Stomach smooth muscle (tissue), 2 donors: ENCODE results near the gene AGBL1.

Source experiments
- H3K27ac ChIP-seq: one replicate; pipeline ENCODE4 v1.7.0; 2013; ENCODE audit warnings: mild to moderate bottlenecking, low read length, inconsistent platforms
- H3K27me3 ChIP-seq, 2 donors: one replicate each; pipeline ENCODE4 v1.7.0; 2013; ENCODE audit warnings: low read length in 2 of 2; ENCODE audit not compliant: insufficient read depth in 2 of 2, control insufficient read depth in 1 of 2
- H3K36me3 ChIP-seq, 2 donors: one replicate each; pipeline ENCODE4 v1.7.0; 2013; ENCODE audit warnings: low read length in 2 of 2; ENCODE audit not compliant: control insufficient read depth in 2 of 2, insufficient read depth in 2 of 2
- H3K4me1 ChIP-seq: one replicate; pipeline ENCODE4 v1.7.0; 2013; ENCODE audit warnings: low read length; ENCODE audit not compliant: control insufficient read depth, insufficient read depth
- H3K4me3 ChIP-seq, 2 donors: one replicate each; pipeline ENCODE4 v1.7.0; 2013; ENCODE audit warnings: low read length in 2 of 2
- H3K9ac ChIP-seq, 2 donors: one replicate each; pipeline ENCODE4 v1.7.0; 2013; ENCODE audit warnings: low read length in 2 of 2, mild to moderate bottlenecking in 1 of 2
- H3K9me3 ChIP-seq, 2 donors: one replicate each; pipeline ENCODE4 v1.7.0; 2013; ENCODE audit warnings: low read length in 2 of 2; ENCODE audit not compliant: control insufficient read depth in 2 of 2
- donor health status: healthy.
- donor health status: Pancreatic carcinoma.

The AGBL1 gene

DNA sequence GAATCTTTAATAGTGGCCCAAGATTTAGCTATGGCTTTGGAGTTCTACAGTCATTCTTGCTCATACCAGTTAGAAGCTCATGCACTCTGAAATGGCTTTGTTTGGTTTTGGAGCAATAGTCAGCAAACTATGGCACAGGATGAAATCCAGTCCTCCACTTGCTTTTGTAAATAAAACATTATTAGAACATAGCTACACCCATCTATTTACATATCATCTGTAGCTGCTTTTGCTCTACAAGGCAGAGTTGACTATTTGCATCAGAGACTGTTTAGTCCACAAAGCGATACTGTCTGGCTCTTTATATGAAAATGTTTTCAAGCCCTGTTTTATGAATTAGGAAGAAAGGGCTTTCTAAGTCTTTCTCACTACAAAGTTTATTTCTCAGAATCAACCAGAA is 716.9 kb downstream of the AGBL1 start:
- Histone ChIP-seq H3K9me3 (no peaks in the 10 kb centered on the region), H3K36me3 (no peaks in the 10 kb centered on the region), H3K9ac (no peak overlapping the region), H3K27me3 (no peaks in the 10 kb centered on the region), H3K4me1 (no peaks in the 10 kb centered on the region), H3K4me3 (no peak overlapping the region), H3K27ac (no peak overlapping the region)

DNA sequence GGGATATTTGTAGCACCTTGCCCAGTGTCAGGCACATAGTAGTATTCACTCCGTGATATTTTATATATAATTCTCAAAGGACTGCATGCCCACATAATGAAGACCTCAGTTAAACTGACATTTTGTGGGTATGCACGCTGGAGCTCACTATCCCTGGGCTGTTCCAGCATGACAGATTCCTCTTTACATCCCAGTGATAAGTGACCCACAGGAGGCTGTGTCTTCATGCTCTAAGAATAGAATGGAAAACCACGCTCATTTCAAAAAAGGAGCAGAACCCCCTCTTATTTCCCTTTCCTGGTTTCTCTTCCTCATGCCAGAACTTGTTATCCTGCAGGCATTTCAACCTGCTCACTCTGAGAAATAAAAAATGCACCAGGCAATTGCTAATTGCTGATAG is 717.5 kb downstream of the AGBL1 start:
- Histone ChIP-seq H3K36me3 (no peaks in the 10 kb centered on the region), H3K27ac (no peak overlapping the region), H3K4me3 (no peak overlapping the region), H3K9ac (no peak overlapping the region), H3K4me1 (no peaks in the 10 kb centered on the region), H3K27me3 (no peaks in the 10 kb centered on the region), H3K9me3 (no peaks in the 10 kb centered on the region)

DNA sequence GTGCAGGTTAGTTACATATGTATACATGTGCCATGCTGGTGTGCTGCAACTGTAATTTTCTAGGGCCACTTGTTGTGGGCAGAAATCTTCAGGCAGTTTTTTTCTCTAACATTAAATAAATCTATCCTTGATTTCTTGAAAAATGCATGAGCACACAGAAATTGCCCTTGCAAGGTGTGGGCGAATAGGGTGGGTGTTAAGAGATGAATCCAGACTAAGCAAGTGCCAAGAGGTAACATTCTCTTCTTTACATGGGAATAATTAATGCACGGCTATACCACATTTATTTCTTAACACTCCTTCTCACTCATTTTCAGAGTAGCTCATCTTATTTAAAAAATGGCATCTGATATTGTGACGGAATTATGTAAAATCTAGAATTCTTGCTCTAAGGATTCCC is 719.6 kb downstream of the AGBL1 start:
- H3K27ac ChIP-seq: no peak overlapping the region
- no peak overlapping the region for H3K4me3 ChIP-seq
- no peak overlapping the region for H3K9ac ChIP-seq
- no peaks in the 10 kb centered on the region for H3K36me3 ChIP-seq
- H3K4me1 ChIP-seq: no peaks in the 10 kb centered on the region
- H3K9me3 ChIP-seq: no peaks in the 10 kb centered on the region
- H3K27me3 ChIP-seq: no peaks in the 10 kb centered on the region

DNA sequence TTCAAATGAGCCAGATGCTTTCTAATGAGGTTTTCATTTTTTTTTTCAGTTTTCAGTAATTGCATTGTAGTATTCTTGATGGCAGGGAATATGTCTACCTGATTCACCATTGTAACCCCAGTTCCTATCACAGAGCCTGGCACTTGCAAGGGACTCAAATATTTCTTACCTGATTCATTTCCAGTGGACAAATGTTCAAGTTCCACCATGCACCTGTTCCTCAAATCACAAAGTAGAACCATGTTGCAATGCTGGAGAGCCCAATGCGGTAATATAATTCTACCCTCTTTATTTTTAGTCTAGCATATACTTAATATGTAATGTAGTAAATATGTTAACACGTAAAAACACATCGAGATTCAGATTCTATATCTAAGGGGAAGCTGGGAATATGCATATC is 722.6 kb downstream of the AGBL1 start:
- no peak overlapping the region for H3K27ac ChIP-seq
- H3K27me3 ChIP-seq: no peaks in the 10 kb centered on the region
- H3K9ac ChIP-seq: no peak overlapping the region
- H3K36me3 ChIP-seq: no peaks in the 10 kb centered on the region
- H3K9me3 ChIP-seq: no peaks in the 10 kb centered on the region
- H3K4me3 ChIP-seq: no peak overlapping the region
- no peaks in the 10 kb centered on the region for H3K4me1 ChIP-seq

DNA sequence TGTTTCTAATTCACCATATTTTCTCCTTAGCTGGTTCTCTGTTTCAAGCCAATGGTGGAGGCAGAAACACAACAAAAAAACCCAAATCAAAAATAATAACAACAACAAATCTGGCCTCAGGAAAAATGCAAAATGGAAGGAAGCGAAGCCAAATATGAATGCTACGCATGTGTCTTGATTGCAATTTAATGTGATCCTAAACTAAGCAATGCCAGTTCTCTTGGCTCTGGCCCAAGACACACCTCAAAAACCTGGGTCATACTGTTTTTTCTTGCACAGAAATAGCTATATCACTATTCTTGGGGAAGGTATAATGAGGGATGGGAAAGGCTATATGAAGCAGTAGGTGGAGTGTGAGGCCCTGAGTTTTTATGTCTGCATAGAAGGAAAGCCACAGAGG is 724.7 kb downstream of the AGBL1 start:
- Histone ChIP-seq H3K4me3 (no peak overlapping the region), H3K4me1 (no peaks in the 10 kb centered on the region), H3K27ac (no peak overlapping the region), H3K27me3 (no peaks in the 10 kb centered on the region), H3K9ac (no peak overlapping the region), H3K36me3 (no peaks in the 10 kb centered on the region), H3K9me3 (no peaks in the 10 kb centered on the region)

DNA sequence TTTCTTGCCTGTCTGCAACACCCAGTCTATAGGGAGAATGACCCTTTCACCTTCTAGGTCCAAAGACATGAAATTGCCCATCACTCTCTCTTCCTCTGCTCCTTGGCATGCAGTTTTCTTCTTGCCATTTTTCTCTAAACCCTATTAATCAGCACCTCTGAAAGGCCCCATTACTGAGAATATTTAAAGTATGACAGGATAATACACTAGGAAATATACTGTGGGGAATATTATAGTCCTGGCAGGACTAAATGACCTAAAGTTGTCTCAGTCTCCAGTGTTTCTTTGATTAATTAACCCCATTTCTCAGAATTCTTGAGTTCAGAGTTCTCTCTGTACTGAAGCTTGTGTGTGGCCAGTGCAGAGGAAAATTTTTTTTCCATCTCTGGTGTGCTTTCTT is 730.7 kb downstream of the AGBL1 start:
- no peak overlapping the region for H3K27ac ChIP-seq
- H3K4me3 ChIP-seq: no peak overlapping the region
- H3K4me1 ChIP-seq: no peaks in the 10 kb centered on the region
- H3K27me3 ChIP-seq: no peaks in the 10 kb centered on the region
- H3K9ac ChIP-seq: no peak overlapping the region
- H3K36me3 ChIP-seq: no peaks in the 10 kb centered on the region
- no peaks in the 10 kb centered on the region for H3K9me3 ChIP-seq

DNA sequence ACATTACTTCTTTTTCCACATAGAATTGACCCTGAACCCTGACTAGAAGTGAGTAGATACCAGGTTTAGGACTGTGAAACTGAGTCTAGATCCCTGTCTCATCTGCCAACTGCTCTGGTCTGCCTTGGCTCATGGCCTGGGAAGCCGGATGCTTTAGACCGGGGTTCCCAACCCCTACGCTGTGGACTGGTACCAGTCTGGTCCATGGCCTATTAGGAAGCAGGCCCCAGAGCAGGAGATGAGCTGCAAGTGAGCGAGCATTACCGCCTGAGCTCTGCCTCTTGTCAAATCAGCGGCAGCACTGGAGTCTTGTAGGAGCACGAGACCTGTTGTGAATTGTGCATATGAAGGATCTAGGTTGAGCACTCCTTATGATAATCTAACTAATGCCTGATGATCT is 734.2 kb downstream of the AGBL1 start:
- H3K27ac ChIP-seq: no peak overlapping the region

DNA sequence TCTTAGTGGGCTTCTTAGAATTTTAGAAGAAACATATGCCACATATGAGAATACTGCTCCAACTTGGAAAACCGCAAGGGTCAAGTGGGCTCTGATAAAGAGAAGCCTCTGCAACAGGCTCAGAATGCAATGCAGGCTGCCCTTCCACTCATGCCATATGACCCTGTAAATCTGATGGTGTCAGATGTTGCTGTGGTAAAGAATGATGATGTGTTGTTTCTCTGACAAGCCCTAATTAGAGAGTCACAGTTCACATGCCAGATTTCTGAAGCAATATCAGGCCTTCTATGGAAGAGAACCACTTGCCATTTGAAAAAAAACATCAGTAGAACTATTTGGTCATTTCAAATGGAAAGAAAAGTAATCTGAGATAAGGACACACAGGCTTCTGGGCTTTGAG is 749.6 kb downstream of the AGBL1 start:
- H3K27me3 ChIP-seq: no peaks in the 10 kb centered on the region
- H3K4me1 ChIP-seq: no peaks in the 10 kb centered on the region
- no peak overlapping the region for H3K9ac ChIP-seq
- H3K9me3 ChIP-seq: no peaks in the 10 kb centered on the region
- H3K4me3 ChIP-seq: no peak overlapping the region
- H3K27ac ChIP-seq: no peak overlapping the region
- no peaks in the 10 kb centered on the region for H3K36me3 ChIP-seq

More for the DNA sequence above, 734.2 kb downstream of the AGBL1 start:
- Histone ChIP-seq H3K4me3 (no peak overlapping the region), H3K27me3 (no peaks in the 10 kb centered on the region), H3K4me1 (no peaks in the 10 kb centered on the region), H3K9ac (no peak overlapping the region), H3K36me3 (no peaks in the 10 kb centered on the region), H3K9me3 (no peaks in the 10 kb centered on the region)

DNA sequence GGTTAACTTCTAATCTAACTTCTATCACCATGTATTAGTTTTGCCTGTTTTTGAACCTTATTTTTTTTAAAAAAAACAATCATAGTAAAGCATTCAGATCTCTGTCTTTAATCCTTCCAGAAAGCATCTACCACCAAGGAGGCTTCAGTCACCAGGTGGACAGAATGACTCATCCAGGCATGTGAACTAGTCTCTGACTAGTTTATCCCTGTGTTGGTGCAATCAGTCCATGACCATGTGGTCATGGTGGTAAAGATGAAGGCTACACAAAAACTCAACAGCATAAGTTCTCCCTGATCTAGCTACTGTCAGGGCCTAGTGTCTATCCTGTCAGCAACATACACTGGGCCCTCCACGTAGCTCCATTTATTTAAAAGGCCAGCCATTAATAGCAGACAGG is 750.6 kb downstream of the AGBL1 start:
- H3K9me3 ChIP-seq: no peaks in the 10 kb centered on the region
- H3K9ac ChIP-seq: no peak overlapping the region
- H3K4me1 ChIP-seq: no peaks in the 10 kb centered on the region
- no peak overlapping the region for H3K27ac ChIP-seq
- no peak overlapping the region for H3K4me3 ChIP-seq
- H3K27me3 ChIP-seq: no peaks in the 10 kb centered on the region
- H3K36me3 ChIP-seq: no peaks in the 10 kb centered on the region

DNA sequence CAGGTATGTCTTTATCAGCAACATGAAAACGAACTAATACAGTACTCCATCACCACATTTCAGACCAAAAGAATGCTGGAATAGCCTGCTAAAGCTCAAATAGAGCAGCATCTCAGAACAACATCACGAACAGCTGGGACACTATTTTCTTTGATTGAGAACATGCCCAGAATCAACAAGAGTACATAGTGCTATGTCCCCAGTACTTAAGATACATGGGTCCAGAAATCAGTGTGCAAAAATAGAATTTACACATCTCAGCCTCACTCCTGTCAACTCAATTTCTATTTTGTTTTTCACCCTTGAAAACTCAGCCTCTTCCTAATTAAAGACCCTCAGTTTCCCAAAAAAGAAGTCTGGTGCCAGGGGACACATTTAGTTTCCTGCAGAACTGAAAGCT is 753.9 kb downstream of the AGBL1 start:
- no peaks in the 10 kb centered on the region for H3K9me3 ChIP-seq
- H3K27me3 ChIP-seq: no peaks in the 10 kb centered on the region
- H3K36me3 ChIP-seq: no peaks in the 10 kb centered on the region
- no peak overlapping the region for H3K9ac ChIP-seq
- H3K4me3 ChIP-seq: no peak overlapping the region
- no peak overlapping the region for H3K27ac ChIP-seq
- H3K4me1 ChIP-seq: no peaks in the 10 kb centered on the region

DNA sequence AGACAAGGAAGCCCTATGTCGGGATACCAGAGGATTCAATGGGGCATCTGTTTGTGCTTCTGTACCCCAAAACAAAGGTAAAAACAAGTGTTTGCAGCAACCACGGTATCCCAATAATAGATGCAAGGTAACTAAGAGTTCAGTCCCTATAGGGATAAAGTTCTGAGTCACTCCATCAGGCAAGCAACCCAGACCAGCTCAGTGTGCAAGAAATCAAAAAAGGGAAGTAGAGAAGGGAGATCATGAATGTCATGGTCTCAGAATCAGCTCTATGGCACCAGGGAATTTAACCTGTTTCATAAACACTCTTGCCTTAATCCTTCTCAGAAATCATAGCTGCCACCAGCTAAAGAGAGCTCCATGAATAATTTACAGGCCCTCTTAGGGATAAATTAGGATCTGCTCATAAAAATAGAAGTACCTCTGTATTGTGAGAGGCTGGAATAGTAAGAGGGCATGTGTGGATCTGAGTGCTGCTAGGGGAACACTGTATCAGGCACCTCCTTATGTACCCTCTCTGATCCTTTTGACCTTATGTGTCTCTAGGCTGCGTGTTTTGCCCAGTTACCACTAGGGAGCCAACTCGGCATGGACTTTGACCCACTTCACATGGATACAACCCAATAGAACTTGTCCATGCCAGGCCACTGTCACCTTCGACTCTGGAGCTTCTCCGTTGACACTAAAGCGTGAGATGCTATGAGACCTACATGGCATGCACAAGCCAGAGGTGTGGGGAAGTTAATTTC is 754.6 kb downstream of the AGBL1 start:
- Histone ChIP-seq H3K4me1 (no peaks in the 10 kb centered on the region), H3K27me3 (no peaks in the 10 kb centered on the region), H3K4me3 (no peak overlapping the region), H3K9ac (no peak overlapping the region), H3K9me3 (no peaks in the 10 kb centered on the region), H3K27ac (no peak overlapping the region), H3K36me3 (no peaks in the 10 kb centered on the region)
